ENCODE data around the gene EWSR1.
"Not testable (repeated sequence)": the region's sequence is repeated elsewhere in the genome, so short reads cannot be mapped to it uniquely, and the experiment has no call there.

EWSR1 gene

GRCh38 chr22:29334696-29335344, 66.8 kb downstream of the EWSR1 start:
- no peak for DNase-seq (ENCODE audit: low read depth in 3 of 3)

DNA sequence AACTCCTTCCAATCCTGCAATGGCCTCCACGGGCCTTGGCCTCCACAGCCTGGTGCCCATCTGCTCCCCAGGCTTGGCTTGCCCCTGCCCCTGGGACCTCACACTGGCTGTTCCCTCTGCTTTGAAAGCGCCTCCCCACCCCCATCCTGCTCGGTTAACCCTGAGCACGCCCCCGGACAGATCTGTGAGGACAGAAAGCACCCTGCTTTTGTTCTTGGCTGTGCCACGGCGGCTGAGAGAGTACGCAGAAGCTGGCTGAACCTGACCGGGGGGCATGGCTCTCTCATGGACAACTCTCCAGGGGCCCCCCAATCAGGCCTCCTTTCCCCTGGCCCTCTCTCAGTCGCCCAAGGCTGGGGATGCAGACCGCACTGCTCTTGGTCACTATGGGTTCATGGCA, 67.6 kb downstream of the EWSR1 start:
- no peak for DNase-seq (ENCODE audit: low read depth in 3 of 3)

- no peak for DNase-seq (ENCODE audit: low read depth in 3 of 3)
Measured at GRCh38 chr22:29336751-29337490, 68.9 kb downstream of the EWSR1 start.

DNA sequence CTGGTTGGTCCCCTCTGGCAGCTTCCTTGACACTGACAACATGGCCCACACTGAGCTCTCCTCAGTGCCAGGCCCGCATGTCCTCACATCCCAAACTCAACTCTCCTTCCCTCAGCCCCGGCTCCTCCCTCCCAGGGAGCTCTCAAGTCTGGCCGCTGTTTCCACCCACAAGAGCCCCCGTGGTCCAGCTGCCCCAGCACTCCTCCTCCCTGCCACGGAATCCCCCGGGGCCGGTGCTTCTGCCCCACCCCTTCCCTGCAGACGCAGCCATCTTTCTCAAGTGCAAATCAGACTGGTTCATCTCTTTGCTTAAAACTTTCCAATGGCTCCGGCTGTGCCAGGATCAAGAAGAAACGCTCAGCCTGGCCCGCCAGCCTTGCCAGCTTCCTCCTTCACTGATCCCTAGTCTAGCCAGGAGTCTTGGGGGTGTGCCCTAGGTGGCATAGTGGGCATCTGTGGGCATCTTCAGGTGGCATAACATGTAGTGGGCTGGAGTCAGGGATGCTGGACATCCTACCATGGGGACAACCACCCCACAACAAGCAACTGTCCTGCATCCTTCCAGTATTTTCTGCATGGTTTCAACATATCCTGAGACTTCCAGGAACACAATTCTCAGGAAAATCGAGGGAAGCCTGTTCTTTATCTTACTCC, 69.7 kb downstream of the EWSR1 start:
- no peak for DNase-seq (ENCODE audit: low read depth in 3 of 3)

DNA sequence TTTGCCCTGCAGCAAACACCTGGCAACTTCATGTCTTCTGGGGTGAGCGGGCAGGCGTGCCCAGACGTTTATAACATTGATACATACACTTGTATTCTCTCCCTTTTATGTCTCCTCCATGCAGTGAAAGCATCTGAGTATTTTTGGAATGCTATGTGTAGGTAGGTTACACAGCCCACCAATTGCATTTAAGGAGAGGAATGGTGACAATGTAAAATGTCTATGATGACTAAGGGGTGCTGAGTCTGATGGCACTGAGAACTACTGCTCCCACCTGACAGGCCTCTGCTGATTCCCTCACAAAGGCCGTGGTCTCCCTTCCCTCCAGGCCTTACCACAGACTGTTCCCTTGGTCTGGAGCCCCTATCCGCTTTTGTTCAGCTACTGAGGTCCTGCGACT, 70.3 kb downstream of the EWSR1 start:
- DNase-seq (ENCODE audit: low read depth in 3 of 3): no peak

GRCh38 chr22:29339381-29340235, 71.5 kb downstream of the EWSR1 start:
- DNase-seq (ENCODE audit: low read depth in 3 of 3): no peak

- no peak for DNase-seq (ENCODE audit: low read depth in 3 of 3)
Measured at GRCh38 chr22:29340566-29340965, 72.5 kb downstream of the EWSR1 start.

DNA sequence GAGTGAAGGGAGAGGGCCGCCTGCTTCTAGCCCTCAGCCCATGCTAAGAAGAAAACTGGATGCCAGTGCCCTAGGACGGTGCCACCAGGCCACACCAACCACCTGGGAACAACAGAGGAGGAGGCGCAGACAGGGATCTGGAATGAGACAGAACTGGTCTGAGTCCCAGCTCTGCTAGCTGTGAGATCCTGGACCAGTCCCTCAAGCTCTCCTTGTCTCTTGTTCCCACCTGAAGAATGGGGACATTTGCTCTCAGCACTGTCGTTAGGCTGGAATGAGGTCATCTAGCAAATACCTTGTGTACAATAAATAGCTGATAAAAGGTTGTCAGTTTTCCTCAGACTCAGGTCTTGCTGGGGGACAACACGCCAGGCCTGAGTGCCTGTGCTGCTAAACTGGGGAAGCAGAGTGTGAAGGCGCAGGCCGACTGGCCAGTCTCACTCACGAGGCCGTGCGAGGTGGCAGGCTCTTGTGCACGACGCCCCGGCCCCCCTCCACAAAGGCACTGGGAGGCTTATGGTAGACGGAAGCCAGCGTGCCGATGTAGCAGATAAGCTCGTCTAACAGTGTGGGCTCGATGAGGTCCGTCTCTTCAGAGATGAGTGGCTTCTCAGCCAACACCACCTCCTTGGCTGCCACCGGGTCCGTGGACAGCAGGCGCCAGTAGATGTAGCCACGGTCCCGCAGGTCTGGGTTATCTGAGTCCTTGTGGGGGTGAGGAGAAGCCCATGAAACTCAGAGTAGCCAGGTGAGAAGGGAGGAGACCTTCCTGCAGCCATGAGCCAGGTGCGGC, 73.2 kb downstream of the EWSR1 start:
- no peak for DNase-seq (ENCODE audit: low read depth in 3 of 3)

DNA sequence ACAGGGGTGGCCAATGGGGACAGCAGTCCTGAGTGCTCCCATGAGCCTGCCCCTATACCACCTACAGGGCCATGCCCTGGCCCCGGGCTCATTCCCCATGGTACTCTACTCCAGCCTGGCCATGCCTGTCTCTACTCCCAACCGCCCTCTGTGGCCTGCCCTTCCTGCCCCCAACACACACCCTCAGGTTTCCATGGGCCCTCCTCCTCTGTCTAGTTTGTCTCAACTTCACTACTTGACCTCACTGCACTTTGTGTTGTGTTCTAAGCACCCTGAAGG, 73.7 kb downstream of the EWSR1 start:
- no peak for DNase-seq (ENCODE audit: low read depth in 3 of 3)

- no peak for DNase-seq (ENCODE audit: low read depth in 3 of 3)
Measured at GRCh38 chr22:29342177-29342576, 74.1 kb downstream of the EWSR1 start.

GRCh38 chr22:29342577-29343312, 74.7 kb downstream of the EWSR1 start:
- no peak for DNase-seq (ENCODE audit: low read depth in 3 of 3)

GRCh38 chr22:29343313-29343805, 75.3 kb downstream of the EWSR1 start:
- DNase-seq (ENCODE audit: low read depth in 3 of 3): no peak

- no peak for DNase-seq (ENCODE audit: low read depth in 3 of 3)
Measured at GRCh38 chr22:29344137-29344536, 76.1 kb downstream of the EWSR1 start.

GRCh38 chr22:29344889-29345288, 76.8 kb downstream of the EWSR1 start:
- not testable (repeated sequence) for DNase-seq (ENCODE audit: low read depth in 3 of 3)

GRCh38 chr22:29345932-29346331, 77.9 kb downstream of the EWSR1 start:
- no peak for DNase-seq (ENCODE audit: low read depth in 3 of 3)

DNA sequence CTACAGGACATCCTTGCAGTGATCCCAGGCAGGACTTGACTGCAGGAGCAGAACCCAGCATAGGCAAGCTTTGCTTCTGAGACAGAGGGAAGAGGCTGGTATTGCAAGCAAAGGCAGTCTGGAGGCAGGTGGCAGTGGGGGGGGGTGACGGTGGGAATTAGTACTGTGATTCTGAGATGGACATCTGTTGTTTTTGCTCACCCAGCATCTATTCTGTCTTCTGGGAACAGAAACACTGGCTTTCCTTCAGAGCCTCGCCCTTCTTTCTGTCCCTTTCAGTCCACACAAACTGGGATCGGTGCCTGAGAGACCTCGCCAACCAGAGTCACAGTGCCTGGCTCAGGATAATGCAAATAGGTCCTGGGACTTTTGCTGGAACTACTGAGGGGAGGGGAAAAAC, 78.6 kb downstream of the EWSR1 start:
- no peak for DNase-seq (ENCODE audit: low read depth in 3 of 3)

DNA sequence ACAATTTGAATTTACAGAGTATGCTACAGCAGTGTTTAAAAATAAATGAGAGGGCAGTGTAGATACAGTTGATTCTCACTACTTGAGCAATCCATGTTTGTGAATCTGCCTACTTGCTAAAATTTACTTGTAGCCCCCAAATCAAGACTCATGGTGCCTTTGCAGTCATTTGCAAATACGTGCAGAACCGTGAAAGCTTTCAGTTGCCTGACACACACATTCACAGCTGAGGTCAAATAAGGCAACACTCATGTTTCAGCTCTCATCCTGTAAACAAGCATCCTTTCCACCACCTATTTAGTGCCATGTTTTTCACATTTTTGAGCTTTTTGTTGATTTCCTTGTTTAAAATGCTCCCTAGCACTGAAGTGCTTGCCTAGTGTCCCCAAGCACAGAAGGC, 80.0 kb downstream of the EWSR1 start:
- DNase-seq (ENCODE audit: low read depth in 3 of 3): no peak

- no peak for DNase-seq (ENCODE audit: low read depth in 3 of 3)
Measured at GRCh38 chr22:29348956-29349355, 80.9 kb downstream of the EWSR1 start.
